Osteocyte (in vitro differentiated cells): Measurements from ENCODE around the gene ENTPD7. TPM values are rescaled to one million over a fixed set of nuclear protein-coding genes. Genes with fewer than 3 reads are reported as not detected.

Source experiments
- DNase-seq: peaks from one replicate; pipeline ENCODE4 v3.0.0; 2021; ENCODE audit warnings: mixed read lengths; ENCODE audit not compliant: unreplicated experiment; ENCODE audit errors: extremely low spot score
- H3K27ac Mint-ChIP-seq: one replicate; pipeline ENCODE4 v1.8.0; 2021; ENCODE audit warnings: mild to moderate bottlenecking, mixed read lengths; ENCODE audit not compliant: unreplicated experiment
- H3K27me3 Mint-ChIP-seq: one replicate; pipeline ENCODE4 v1.8.0; 2021; ENCODE audit warnings: mixed read lengths; ENCODE audit not compliant: unreplicated experiment
- H3K36me3 Mint-ChIP-seq: one replicate; pipeline ENCODE4 v1.8.0; 2021; ENCODE audit warnings: mixed read lengths; ENCODE audit not compliant: unreplicated experiment
- H3K4me1 Mint-ChIP-seq: one replicate; pipeline ENCODE4 v1.8.0; 2021; ENCODE audit warnings: mixed read lengths; ENCODE audit not compliant: unreplicated experiment
- H3K4me3 Mint-ChIP-seq: one replicate; pipeline ENCODE4 v1.8.0; 2021; ENCODE audit warnings: mild to moderate bottlenecking, moderate library complexity, mixed read lengths; ENCODE audit not compliant: unreplicated experiment
- H3K9me3 Mint-ChIP-seq: one replicate; pipeline ENCODE4 v1.8.0; 2021; ENCODE audit warnings: mixed read lengths; ENCODE audit not compliant: unreplicated experiment
- long read RNA-seq: library from polyadenylated mRNA; unstranded; transcript quantifications from one replicate; pipeline ENCODE4 v2.0.0, GENCODE V29; 2021
- total RNA-seq: library from RNA; stranded (reverse); gene quantifications from 2 replicates; pipeline ENCODE4 v1.2.1, GENCODE V29; 2021
- TF ChIP-seq, protein P1 (sequence below): fragments of 200-600 bp; sonication (generic); IDR thresholded peaks from 2 replicates; pipeline ENCODE4 v1.5.0; 2021; ENCODE audit warnings: antibody characterized with exemption, mild to moderate bottlenecking, moderate library complexity

ENTPD7 gene, protein sequence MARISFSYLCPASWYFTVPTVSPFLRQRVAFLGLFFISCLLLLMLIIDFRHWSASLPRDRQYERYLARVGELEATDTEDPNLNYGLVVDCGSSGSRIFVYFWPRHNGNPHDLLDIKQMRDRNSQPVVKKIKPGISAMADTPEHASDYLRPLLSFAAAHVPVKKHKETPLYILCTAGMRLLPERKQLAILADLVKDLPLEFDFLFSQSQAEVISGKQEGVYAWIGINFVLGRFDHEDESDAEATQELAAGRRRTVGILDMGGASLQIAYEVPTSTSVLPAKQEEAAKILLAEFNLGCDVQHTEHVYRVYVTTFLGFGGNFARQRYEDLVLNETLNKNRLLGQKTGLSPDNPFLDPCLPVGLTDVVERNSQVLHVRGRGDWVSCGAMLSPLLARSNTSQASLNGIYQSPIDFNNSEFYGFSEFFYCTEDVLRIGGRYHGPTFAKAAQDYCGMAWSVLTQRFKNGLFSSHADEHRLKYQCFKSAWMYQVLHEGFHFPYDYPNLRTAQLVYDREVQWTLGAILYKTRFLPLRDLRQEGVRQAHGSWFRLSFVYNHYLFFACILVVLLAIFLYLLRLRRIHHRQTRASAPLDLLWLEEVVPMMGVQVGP
- total RNA-seq, result 21.7 and 22.8 TPM in 2 replicates
- long read RNA-seq, transcript ENTPD7-201 (13 exons, 3,550 nt), result major isoform, 52 of 64 reads
- long read RNA-seq, partial matches to known transcripts, result 5 of 64 reads
- long read RNA-seq, other reads (novel, unspliced or antisense), result 7 of 64 reads

DNA sequence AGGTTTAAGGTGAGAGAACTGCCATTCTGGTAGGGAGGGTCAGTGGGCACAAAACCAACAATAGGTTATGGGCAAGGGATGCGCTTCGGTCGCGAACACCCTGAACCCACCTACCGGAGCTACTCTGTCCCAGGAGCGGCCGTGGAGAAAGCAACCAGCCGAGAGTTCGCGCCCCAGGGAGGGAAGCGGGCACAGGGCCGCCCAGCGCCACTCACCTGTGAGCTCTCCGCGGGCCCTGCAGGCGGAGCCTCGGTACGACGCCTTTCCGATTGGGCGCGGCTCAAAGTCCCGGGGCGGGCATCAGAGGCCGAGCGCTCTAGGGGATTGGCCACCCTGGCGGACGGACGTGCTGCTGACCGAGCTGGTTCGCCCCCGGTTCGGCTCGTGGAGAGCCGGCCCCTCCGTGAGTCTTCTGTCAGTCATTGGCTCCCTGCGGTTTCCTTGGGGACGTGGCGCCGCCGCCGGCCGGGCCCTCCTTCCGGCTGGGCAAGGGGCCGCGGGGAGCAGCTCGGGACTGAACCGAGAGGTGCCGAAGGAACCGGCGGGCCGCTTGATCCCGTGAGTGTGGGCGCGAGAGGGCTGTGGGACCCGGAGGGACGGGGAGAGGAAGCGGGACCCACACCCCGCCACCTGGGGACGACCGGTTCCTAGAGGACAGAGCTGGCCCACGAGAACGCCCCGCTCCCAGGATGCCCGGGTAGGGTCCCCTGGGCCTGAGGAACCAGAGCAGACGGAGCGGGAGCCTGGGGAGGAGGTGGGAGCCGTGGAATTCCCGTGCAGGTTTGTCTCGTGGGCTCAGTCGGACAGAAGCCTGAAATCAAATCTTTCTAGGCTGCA lies at the start of gene ENTPD7:
TSS of gene ENTPD7 (plus strand) at position 479 of the 837 bp plus-strand sequence. CDS start 448 bp downstream, outside the sequence.
- DNase-seq, result peak; percentile 98
- TF ChIP-seq, protein P1, sequence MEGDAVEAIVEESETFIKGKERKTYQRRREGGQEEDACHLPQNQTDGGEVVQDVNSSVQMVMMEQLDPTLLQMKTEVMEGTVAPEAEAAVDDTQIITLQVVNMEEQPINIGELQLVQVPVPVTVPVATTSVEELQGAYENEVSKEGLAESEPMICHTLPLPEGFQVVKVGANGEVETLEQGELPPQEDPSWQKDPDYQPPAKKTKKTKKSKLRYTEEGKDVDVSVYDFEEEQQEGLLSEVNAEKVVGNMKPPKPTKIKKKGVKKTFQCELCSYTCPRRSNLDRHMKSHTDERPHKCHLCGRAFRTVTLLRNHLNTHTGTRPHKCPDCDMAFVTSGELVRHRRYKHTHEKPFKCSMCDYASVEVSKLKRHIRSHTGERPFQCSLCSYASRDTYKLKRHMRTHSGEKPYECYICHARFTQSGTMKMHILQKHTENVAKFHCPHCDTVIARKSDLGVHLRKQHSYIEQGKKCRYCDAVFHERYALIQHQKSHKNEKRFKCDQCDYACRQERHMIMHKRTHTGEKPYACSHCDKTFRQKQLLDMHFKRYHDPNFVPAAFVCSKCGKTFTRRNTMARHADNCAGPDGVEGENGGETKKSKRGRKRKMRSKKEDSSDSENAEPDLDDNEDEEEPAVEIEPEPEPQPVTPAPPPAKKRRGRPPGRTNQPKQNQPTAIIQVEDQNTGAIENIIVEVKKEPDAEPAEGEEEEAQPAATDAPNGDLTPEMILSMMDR, result peak; percentile 29
- Mint-ChIP-seq H3K4me3 (peak within 1 kb of the TSS; percentile 85), H3K27ac (peak within 1 kb of the TSS; percentile 94), H3K27me3 (peaks cover 23% of the 10 kb centered on the region), H3K36me3 (peaks cover 15% of the 10 kb centered on the region), H3K4me1 (peaks cover 35% of the 10 kb centered on the region), H3K9me3 (no peaks in the 10 kb centered on the region)

DNA sequence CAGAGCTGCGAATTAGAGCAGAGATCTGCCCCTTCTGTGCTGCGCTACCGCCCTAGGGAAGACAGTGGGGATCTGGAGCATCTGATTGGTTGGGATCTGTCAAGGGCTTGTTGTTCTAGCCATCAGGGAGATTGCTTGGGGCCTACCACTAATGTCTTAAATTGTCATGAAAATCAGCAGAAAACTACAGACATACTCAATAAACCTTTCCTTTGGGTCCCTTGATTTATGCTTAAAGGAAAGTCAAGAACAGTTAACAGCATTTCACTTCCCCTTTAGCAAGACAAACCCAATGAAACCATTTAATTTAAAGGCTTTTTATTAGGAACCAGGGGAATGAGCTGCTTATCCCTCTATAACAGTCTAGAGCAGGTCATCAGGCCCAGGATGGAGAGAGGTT lies 49.1 kb upstream of the ENTPD7 start:
- Mint-ChIP-seq H3K9me3 (no peaks in the 10 kb centered on the region), H3K36me3 (peaks cover 8% of the 10 kb centered on the region), H3K4me3 (no peak overlapping the region), H3K27ac (no peak overlapping the region), H3K4me1 (no peaks in the 10 kb centered on the region), H3K27me3 (no peaks in the 10 kb centered on the region)
- TF ChIP-seq, protein P1, result no peak
- no peak for DNase-seq

DNA sequence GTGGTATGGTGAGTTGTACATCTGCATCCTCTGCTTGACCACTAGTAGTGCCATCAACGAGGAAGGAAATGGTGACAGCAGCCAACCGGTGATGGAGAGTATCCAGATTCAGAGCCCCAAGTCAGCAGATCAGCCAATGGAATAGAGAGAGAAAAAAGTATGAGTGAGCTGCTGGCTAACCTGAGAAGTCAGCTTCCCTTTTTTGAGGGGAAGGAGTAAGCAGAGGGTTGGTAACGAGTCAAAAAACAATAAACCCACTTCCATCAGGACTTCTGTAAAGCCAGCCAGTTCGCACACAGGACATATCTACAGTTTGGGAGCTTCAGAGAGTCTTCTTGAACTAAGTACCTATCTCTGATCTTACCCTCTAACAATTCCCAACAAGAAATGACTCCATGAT lies 48.0 kb upstream of the ENTPD7 start:
- no peaks in the 10 kb centered on the region for H3K9me3 Mint-ChIP-seq
- H3K27me3 Mint-ChIP-seq, result no peaks in the 10 kb centered on the region
- peaks cover 8% of the 10 kb centered on the region for H3K36me3 Mint-ChIP-seq
- H3K4me1 Mint-ChIP-seq, result no peaks in the 10 kb centered on the region
- no peak for DNase-seq
- no peak overlapping the region for H3K27ac Mint-ChIP-seq
- TF ChIP-seq, protein P1, result no peak
- H3K4me3 Mint-ChIP-seq, result no peak overlapping the region

DNA sequence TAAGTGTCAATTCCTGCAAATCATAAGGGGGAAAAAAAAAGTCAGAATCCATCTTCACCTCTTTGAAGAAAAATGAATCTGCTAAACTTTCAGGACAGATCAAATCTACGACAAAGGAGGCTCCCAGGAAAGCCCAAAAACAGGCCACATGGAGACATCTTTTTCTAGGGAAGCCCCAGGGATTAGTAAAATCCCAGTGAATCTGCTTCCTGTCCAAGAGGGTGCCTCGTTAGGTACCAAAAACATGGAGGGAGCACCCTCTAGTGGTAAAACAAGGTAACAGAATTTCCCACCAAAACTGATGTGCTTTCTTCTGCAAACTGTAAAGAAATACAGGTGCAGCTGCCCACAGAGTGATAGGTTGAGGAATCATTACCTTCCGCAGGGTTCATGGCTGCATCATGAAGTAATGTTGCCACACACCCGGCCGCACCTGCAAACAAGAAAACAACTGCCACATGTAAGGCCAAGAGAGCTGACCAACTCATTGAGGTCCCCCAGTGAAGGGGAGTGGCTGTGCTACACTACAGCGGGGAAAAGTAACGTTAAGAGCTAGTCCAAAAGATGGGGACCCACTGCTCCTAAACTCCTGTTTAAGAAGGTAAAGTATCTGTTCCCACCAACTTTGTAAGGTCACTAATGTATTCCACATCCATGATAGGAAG lies 47.0 kb upstream of the ENTPD7 start:
- DNase-seq, result no peak

More for the DNA sequence above, 47.0 kb upstream of the ENTPD7 start:
- Mint-ChIP-seq H3K9me3 (no peaks in the 10 kb centered on the region), H3K27me3 (no peaks in the 10 kb centered on the region), H3K4me1 (peaks cover 2% of the 10 kb centered on the region), H3K36me3 (peaks cover 8% of the 10 kb centered on the region), H3K4me3 (no peak overlapping the region), H3K27ac (no peak overlapping the region)
- TF ChIP-seq, protein P1, result peak; percentile 86
